ENCODE data around the gene GRSF1. TPM values are rescaled to one million over a fixed set of nuclear protein-coding genes. Genes with fewer than 3 reads are reported as not detected.

Gene GRSF1
- total RNA-seq, 4 donors from 2014 or later, result 52.2 to 71.6 (median 56.3) TPM

- no peak for TF ChIP-seq CTCF (IDR thresholded peaks at IDR 0.05; ENCODE audit: low read depth)
Measured at GRCh38 chr4:70778888-70779422, 60.7 kb downstream of the GRSF1 start.

GRCh38 chr4:70772929-70773555, 66.6 kb downstream of the GRSF1 start:
- TF ChIP-seq CTCF (IDR thresholded peaks at IDR 0.05; ENCODE audit: low read depth), result no peak

- TF ChIP-seq CTCF (IDR thresholded peaks at IDR 0.05; ENCODE audit: low read depth), result no peak
Measured at GRCh38 chr4:70768301-70768948, 71.3 kb downstream of the GRSF1 start.

Small RNA genes lying within 50 kb of the gene (small RNA-seq; reads per million reads assigned to genes)
- gene RF00026 (not detected), gene RNU6-891P (not detected)

Other genes with a start within 250 kb of the GRSF1 start
- not detected for gene AMBN, start 247.6 kb downstream of the GRSF1 start, total RNA-seq
- under 1 TPM in 1 of 4 donors, not detected in 3; 0.16 TPM for gene ENAM, start 211.1 kb downstream of the GRSF1 start, total RNA-seq
- gene JCHAIN, start 173.4 kb downstream of the GRSF1 start, total RNA-seq, result 10 to 100 TPM in 1 of 4 donors, 1 to 10 TPM in 2, not detected in 1; 6.6 to 23.0 (median 6.8) TPM
- gene UTP3, start 151.4 kb downstream of the GRSF1 start, total RNA-seq, result 10 to 100 TPM; 12.2 to 26.1 (median 16.1) TPM
- gene RUFY3, start 117.9 kb downstream of the GRSF1 start, total RNA-seq, result 10 to 100 TPM; 47.1 to 75.3 (median 58.6) TPM
- gene MOB1B, start 62.5 kb upstream of the GRSF1 start, total RNA-seq, result 10 to 100 TPM; 10.9 to 23.6 (median 18.8) TPM
- gene DCK, start 153.8 kb upstream of the GRSF1 start, total RNA-seq, result 10 to 100 TPM; 14.5 to 32.0 (median 25.2) TPM

Data from subcutaneous adipose tissue (tissue), 4 donors.